ENCODE measurements around the gene NUMB. TPM values are rescaled to one million over a fixed set of nuclear protein-coding genes. Genes with fewer than 3 reads are reported as not detected.

Gene NUMB
- total and polyA plus RNA-seq, 2 of the 13 experiments (the other 11 are each of a cell fraction or from before 2014, with no cell fraction given): 20.3 to 71.1 TPM

DNA sequence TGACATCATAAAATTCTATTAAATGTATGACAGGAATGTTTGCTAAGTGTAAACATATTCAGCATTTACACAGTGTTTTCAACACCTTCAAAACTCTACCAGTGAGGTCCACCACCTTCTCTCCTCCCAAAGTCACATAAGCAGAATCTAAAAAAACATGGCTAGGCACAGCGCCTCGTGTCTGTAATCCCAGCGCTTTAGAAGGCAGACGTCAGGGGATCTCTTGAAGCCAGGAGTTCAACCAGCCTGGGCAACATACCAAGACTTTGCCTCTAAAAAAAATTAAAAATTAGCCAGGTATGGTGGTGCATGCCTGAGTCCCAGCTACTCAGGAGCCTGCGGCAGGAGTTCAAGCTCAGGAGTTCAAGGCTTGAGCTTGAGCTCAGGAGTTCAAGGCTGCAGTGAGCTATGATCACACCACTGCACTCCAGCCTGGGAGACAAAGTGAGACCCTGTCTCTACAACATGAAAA, 30.0 kb downstream of the NUMB start (continued):
- TF ChIP-seq, protein P1, sequence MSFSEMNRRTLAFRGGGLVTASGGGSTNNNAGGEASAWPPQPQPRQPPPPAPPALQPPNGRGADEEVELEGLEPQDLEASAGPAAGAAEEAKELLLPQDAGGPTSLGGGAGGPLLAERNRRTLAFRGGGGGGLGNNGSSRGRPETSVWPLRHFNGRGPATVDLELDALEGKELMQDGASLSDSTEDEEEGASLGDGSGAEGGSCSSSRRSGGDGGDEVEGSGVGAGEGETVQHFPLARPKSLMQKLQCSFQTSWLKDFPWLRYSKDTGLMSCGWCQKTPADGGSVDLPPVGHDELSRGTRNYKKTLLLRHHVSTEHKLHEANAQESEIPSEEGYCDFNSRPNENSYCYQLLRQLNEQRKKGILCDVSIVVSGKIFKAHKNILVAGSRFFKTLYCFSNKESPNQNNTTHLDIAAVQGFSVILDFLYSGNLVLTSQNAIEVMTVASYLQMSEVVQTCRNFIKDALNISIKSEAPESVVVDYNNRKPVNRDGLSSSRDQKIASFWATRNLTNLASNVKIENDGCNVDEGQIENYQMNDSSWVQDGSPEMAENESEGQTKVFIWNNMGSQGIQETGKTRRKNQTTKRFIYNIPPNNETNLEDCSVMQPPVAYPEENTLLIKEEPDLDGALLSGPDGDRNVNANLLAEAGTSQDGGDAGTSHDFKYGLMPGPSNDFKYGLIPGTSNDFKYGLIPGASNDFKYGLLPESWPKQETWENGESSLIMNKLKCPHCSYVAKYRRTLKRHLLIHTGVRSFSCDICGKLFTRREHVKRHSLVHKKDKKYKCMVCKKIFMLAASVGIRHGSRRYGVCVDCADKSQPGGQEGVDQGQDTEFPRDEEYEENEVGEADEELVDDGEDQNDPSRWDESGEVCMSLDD (CRISPR knock-in tag; IDR thresholded peaks at IDR 0.05; ENCODE audit: borderline replicate concordance): no peak
- TF ChIP-seq, protein P2, sequence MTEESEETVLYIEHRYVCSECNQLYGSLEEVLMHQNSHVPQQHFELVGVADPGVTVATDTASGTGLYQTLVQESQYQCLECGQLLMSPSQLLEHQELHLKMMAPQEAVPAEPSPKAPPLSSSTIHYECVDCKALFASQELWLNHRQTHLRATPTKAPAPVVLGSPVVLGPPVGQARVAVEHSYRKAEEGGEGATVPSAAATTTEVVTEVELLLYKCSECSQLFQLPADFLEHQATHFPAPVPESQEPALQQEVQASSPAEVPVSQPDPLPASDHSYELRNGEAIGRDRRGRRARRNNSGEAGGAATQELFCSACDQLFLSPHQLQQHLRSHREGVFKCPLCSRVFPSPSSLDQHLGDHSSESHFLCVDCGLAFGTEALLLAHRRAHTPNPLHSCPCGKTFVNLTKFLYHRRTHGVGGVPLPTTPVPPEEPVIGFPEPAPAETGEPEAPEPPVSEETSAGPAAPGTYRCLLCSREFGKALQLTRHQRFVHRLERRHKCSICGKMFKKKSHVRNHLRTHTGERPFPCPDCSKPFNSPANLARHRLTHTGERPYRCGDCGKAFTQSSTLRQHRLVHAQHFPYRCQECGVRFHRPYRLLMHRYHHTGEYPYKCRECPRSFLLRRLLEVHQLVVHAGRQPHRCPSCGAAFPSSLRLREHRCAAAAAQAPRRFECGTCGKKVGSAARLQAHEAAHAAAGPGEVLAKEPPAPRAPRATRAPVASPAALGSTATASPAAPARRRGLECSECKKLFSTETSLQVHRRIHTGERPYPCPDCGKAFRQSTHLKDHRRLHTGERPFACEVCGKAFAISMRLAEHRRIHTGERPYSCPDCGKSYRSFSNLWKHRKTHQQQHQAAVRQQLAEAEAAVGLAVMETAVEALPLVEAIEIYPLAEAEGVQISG (CRISPR knock-in tag; IDR thresholded peaks at IDR 0.05): peak; percentile 49
- peak; percentile 83 for TF ChIP-seq RXRA (CRISPR knock-in tag; IDR thresholded peaks at IDR 0.05)
- TF ChIP-seq ZSCAN25 (CRISPR knock-in tag; IDR thresholded peaks at IDR 0.05): no peak
- TF ChIP-seq TBL1XR1 (IDR thresholded peaks at IDR 0.05; ENCODE audit: borderline replicate concordance, low read length, partially characterized antibody): no peak
- TF ChIP-seq, protein P3, sequence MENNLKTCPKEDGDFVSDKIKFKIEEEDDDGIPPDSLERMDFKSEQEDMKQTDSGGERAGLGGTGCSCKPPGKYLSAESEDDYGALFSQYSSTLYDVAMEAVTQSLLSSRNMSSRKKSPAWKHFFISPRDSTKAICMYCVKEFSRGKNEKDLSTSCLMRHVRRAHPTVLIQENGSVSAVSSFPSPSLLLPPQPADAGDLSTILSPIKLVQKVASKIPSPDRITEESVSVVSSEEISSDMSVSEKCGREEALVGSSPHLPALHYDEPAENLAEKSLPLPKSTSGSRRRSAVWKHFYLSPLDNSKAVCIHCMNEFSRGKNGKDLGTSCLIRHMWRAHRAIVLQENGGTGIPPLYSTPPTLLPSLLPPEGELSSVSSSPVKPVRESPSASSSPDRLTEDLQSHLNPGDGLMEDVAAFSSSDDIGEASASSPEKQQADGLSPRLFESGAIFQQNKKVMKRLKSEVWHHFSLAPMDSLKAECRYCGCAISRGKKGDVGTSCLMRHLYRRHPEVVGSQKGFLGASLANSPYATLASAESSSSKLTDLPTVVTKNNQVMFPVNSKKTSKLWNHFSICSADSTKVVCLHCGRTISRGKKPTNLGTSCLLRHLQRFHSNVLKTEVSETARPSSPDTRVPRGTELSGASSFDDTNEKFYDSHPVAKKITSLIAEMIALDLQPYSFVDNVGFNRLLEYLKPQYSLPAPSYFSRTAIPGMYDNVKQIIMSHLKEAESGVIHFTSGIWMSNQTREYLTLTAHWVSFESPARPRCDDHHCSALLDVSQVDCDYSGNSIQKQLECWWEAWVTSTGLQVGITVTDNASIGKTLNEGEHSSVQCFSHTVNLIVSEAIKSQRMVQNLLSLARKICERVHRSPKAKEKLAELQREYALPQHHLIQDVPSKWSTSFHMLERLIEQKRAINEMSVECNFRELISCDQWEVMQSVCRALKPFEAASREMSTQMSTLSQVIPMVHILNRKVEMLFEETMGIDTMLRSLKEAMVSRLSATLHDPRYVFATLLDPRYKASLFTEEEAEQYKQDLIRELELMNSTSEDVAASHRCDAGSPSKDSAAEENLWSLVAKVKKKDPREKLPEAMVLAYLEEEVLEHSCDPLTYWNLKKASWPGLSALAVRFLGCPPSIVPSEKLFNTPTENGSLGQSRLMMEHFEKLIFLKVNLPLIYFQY (CRISPR knock-in tag; IDR thresholded peaks at IDR 0.05; ENCODE audit: borderline replicate concordance): no peak
- TF ChIP-seq, protein P4, sequence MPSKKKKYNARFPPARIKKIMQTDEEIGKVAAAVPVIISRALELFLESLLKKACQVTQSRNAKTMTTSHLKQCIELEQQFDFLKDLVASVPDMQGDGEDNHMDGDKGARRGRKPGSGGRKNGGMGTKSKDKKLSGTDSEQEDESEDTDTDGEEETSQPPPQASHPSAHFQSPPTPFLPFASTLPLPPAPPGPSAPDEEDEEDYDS (CRISPR knock-in tag; IDR thresholded peaks at IDR 0.05): 0 out of 2 replicates have a peak, but pooled peaks have one; percentile 27
- no peak for TF ChIP-seq MBD4 (IDR thresholded peaks at IDR 0.05; ENCODE audit: borderline replicate concordance, low read length)
- TF ChIP-seq, protein P5, sequence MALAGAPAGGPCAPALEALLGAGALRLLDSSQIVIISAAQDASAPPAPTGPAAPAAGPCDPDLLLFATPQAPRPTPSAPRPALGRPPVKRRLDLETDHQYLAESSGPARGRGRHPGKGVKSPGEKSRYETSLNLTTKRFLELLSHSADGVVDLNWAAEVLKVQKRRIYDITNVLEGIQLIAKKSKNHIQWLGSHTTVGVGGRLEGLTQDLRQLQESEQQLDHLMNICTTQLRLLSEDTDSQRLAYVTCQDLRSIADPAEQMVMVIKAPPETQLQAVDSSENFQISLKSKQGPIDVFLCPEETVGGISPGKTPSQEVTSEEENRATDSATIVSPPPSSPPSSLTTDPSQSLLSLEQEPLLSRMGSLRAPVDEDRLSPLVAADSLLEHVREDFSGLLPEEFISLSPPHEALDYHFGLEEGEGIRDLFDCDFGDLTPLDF (CRISPR knock-in tag; IDR thresholded peaks at IDR 0.05): no peak
- TF ChIP-seq, protein P6, sequence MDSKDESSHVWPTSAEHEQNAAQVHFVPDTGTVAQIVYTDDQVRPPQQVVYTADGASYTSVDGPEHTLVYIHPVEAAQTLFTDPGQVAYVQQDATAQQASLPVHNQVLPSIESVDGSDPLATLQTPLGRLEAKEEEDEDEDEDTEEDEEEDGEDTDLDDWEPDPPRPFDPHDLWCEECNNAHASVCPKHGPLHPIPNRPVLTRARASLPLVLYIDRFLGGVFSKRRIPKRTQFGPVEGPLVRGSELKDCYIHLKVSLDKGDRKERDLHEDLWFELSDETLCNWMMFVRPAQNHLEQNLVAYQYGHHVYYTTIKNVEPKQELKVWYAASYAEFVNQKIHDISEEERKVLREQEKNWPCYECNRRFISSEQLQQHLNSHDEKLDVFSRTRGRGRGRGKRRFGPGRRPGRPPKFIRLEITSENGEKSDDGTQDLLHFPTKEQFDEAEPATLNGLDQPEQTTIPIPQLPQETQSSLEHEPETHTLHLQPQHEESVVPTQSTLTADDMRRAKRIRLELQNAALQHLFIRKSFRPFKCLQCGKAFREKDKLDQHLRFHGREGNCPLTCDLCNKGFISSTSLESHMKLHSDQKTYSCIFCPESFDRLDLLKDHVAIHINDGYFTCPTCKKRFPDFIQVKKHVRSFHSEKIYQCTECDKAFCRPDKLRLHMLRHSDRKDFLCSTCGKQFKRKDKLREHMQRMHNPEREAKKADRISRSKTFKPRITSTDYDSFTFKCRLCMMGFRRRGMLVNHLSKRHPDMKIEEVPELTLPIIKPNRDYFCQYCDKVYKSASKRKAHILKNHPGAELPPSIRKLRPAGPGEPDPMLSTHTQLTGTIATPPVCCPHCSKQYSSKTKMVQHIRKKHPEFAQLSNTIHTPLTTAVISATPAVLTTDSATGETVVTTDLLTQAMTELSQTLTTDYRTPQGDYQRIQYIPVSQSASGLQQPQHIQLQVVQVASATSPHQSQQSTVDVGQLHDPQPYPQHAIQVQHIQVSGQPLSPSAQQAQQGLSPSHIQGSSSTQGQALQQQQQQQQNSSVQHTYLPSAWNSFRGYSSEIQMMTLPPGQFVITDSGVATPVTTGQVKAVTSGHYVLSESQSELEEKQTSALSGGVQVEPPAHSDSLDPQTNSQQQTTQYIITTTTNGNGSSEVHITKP (CRISPR knock-in tag; IDR thresholded peaks at IDR 0.05; ENCODE audit: low read depth): no peak
- TF ChIP-seq ZNF33B (CRISPR knock-in tag; IDR thresholded peaks at IDR 0.05): no peak
- TF ChIP-seq, protein P7, sequence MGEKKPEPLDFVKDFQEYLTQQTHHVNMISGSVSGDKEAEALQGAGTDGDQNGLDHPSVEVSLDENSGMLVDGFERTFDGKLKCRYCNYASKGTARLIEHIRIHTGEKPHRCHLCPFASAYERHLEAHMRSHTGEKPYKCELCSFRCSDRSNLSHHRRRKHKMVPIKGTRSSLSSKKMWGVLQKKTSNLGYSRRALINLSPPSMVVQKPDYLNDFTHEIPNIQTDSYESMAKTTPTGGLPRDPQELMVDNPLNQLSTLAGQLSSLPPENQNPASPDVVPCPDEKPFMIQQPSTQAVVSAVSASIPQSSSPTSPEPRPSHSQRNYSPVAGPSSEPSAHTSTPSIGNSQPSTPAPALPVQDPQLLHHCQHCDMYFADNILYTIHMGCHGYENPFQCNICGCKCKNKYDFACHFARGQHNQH (CRISPR knock-in tag; IDR thresholded peaks at IDR 0.05): 0 out of 2 replicates have a peak, but pooled peaks have one; percentile 22
